ENCODE results near the gene SNAP23. TPM values are rescaled to one million over a fixed set of nuclear protein-coding genes. Genes with fewer than 3 reads are reported as not detected.

SNAP23 gene
- total RNA-seq, 1 experiment from 2014 or later: 63.2 TPM

DNA sequence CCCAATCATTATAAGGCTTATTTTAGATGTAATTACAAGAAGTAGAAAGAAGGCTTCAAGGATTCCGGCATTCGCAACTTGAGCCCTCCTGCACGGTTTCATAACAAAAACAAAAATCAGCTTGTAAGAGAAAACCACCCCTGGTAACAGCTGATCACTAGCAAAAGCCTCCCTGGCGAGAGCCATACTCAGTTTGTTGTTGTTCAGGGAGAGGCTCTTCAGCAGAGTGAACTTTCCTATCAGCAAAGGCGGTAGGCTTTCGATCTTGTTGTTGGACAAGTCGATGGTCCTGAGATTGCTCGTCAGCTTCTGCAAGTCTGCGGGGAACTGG, 52.4 kb downstream of the SNAP23 start:
- DNase-seq: no peak
- peaks cover 5% of the 10 kb centered on the region; the same call in 1 of the 2 replicates for H3K79me2 ChIP-seq (ENCODE audit: insufficient read depth, low read length)

More for the DNA sequence above, 52.4 kb downstream of the SNAP23 start:
- Histone ChIP-seq H3K79me1 (ENCODE audit: insufficient read depth, low read depth, low read length, poor library complexity, severe bottlenecking) (no peaks in the 10 kb centered on the region), H2BK5ac (ENCODE audit: insufficient read length, low read length) (no peak overlapping the region), H3K9ac (ENCODE audit: extremely low read depth, insufficient read length, low read length) (peak overlapping the region; percentile 89), H3K14ac (ENCODE audit: insufficient read depth, low read length) (no peak overlapping the region), H3K27ac (ENCODE audit: insufficient read length, low read depth, low read length) (no peak overlapping the region), H3K4me2 (ENCODE audit: insufficient read depth, insufficient read length, low read length) (peak overlapping the region; percentile 95), H3K23me2 (ENCODE audit: insufficient read length, low read depth, low read length, poor library complexity, severe bottlenecking) (peaks cover 5% of the 10 kb centered on the region), H3K23ac (ENCODE audit: insufficient read length, low read depth, low read length) (no peak overlapping the region), H4K5ac (ENCODE audit: insufficient read length, low read depth, low read length) (no peak overlapping the region), H3K56ac (ENCODE audit: insufficient read length, low read depth, low read length) (no peak overlapping the region), H4K20me1 (ENCODE audit: control insufficient read depth, insufficient read depth, insufficient read length) (no peaks in the 10 kb centered on the region), H2BK15ac (ENCODE audit: low read depth, low read length) (no peak overlapping the region), H3K4ac (ENCODE audit: low read depth, low read length) (no peak overlapping the region), H3K9me3 (ENCODE audit: control insufficient read depth, low read depth, low read length) (no peaks in the 10 kb centered on the region), H2BK12ac (ENCODE audit: insufficient read length, low read depth, low read length) (no peak overlapping the region), H3K18ac (ENCODE audit: insufficient read length, low read depth, low read length) (no peak overlapping the region), H3T11ph (ENCODE audit: low read length) (no peak overlapping the region), H3K4me1 (ENCODE audit: insufficient read depth, low read length) (no peaks in the 10 kb centered on the region), H2AK5ac (ENCODE audit: insufficient read length, low read length) (no peak overlapping the region), H4K91ac (ENCODE audit: insufficient read length, low read depth, low read length) (no peak overlapping the region), H3K27me3 (ENCODE audit: insufficient read depth, low read length) (no peaks in the 10 kb centered on the region), H2BK120ac (ENCODE audit: low read depth, low read length, poor library complexity, severe bottlenecking) (no peak overlapping the region), H2AFZ (ENCODE audit: low read length) (peak overlapping the region; percentile 5), H4K8ac (replicated peaks; ENCODE audit: insufficient read length, low read depth, low read length) (no peak overlapping the region), H2BK20ac (ENCODE audit: low read depth, low read length, poor library complexity, severe bottlenecking) (no peak overlapping the region)
- no peaks in the 10 kb centered on the region for H3K9me3 Mint-ChIP-seq
- H3K4me1 Mint-ChIP-seq: peaks cover 15 to 16% of the 10 kb centered on the region in 2 experiments
- H3K36me3 Mint-ChIP-seq (ENCODE audit: insufficient read depth in 1 of 3, low read depth in 3 of 3): peaks cover 0 to 17% (median 4%) of the 10 kb centered on the region in 3 experiments; a peak in 5 of 7 replicates
- WGBS (ENCODE audit: extremely low coverage, insufficient read length, low lambda C conversion rate): no CpG with 5 or more reads among the region's 9 CpGs
- peak overlapping the region; percentile 90 to 97 for H3K4me3 Mint-ChIP-seq
- TF ChIP-seq CTCF (conservative IDR thresholded peaks at IDR 0.05): no peak
- H3K27me3 Mint-ChIP-seq (ENCODE audit: low read depth): no peaks in the 10 kb centered on the region; the same call in 1 of the 2 replicates
- H3K27ac Mint-ChIP-seq: peak overlapping the region; percentile 83 to 98 (median 83); a peak in 5 of 7 replicates
